Tibial artery (tissue), 4 donors: ENCODE results near the gene WDFY1.

Experiments used
- DNase-seq, 2 donors: peaks; one replicate each; pipeline ENCODE4 v3.0.0-alpha.2; 2019
- H3K27ac ChIP-seq, 2 donors: fragments of 200-600 bp; sonication (generic) in 1 of 2; 1 replicate in 1 of 2; 2 replicates in 1 of 2; pipeline ENCODE4 v1.5.1; 2018 to 2019; ENCODE audit warnings: mild to moderate bottlenecking in 1 of 2
- H3K27me3 ChIP-seq, 2 donors: fragments of 200-600 bp; sonication (generic) in 1 of 2; one replicate each; pipeline versions ENCODE4 v1.5.1 to v1.6.0; 2016 to 2019
- H3K36me3 ChIP-seq, 3 donors: fragments of 200-600 bp; sonication (generic) in 2 of 3; one replicate each; pipeline ENCODE4 v1.5.1; 2016 to 2019; ENCODE audit warnings: mild to moderate bottlenecking in 2 of 3
- H3K4me1 ChIP-seq, 4 donors: fragments of 200-600 bp; sonication (generic) in 2 of 4; 1 replicate in 3 of 4; 2 replicates in 1 of 4; pipeline ENCODE4 v1.5.1; 2016 to 2019
- H3K4me3 ChIP-seq, 2 donors: fragments of 200-600 bp; sonication (generic) in 1 of 2; 1 replicate in 1 of 2; 2 replicates in 1 of 2; pipeline ENCODE4 v1.5.1; 2018 to 2019; ENCODE audit warnings: mild to moderate bottlenecking in 2 of 2
- H3K9me3 ChIP-seq, 3 donors: fragments of 200-600 bp; sonication (generic) in 1 of 3; one replicate each; pipeline ENCODE4 v1.5.1; 2016 to 2019
- intact Hi-C: fragments of 100-400 bp; cut with DNase I; formaldehyde crosslinking; loops from one replicate; pipeline ENCODE4 v1.15.0; 2023; ENCODE audit warnings: low total_unique reads
- TF ChIP-seq, protein P1 (sequence below), 2 experiments: fragments of 200-600 bp in 1 of 2; fragments of 450-650 bp in 1 of 2; IDR thresholded peaks; one replicate each; pipeline ENCODE4 v1.5.1; 2017 to 2019; ENCODE audit warnings: antibody characterized with exemption in 2 of 2, mild to moderate bottlenecking in 1 of 2, moderate library complexity in 1 of 2

Gene WDFY1

GRCh38 chr2:223928113-223929006 lies 16.8 kb downstream of the WDFY1 start:
- Histone ChIP-seq H3K27me3 (no peaks in the 10 kb centered on the region), H3K36me3 (no peaks in the 10 kb centered on the region), H3K4me3 (no peak overlapping the region), H3K27ac (no peak overlapping the region), H3K4me1 (peaks cover 0 to 48% (median 7%) of the 10 kb centered on the region in 4 donors), H3K9me3 (peaks cover 0 to 7% (median 0%) of the 10 kb centered on the region in 3 donors)
- intact Hi-C loops = no loop called here
- TF ChIP-seq, protein P1, sequence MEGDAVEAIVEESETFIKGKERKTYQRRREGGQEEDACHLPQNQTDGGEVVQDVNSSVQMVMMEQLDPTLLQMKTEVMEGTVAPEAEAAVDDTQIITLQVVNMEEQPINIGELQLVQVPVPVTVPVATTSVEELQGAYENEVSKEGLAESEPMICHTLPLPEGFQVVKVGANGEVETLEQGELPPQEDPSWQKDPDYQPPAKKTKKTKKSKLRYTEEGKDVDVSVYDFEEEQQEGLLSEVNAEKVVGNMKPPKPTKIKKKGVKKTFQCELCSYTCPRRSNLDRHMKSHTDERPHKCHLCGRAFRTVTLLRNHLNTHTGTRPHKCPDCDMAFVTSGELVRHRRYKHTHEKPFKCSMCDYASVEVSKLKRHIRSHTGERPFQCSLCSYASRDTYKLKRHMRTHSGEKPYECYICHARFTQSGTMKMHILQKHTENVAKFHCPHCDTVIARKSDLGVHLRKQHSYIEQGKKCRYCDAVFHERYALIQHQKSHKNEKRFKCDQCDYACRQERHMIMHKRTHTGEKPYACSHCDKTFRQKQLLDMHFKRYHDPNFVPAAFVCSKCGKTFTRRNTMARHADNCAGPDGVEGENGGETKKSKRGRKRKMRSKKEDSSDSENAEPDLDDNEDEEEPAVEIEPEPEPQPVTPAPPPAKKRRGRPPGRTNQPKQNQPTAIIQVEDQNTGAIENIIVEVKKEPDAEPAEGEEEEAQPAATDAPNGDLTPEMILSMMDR (IDR thresholded peaks at IDR 0.05) = no peak
- DNase-seq = no peak

DNA sequence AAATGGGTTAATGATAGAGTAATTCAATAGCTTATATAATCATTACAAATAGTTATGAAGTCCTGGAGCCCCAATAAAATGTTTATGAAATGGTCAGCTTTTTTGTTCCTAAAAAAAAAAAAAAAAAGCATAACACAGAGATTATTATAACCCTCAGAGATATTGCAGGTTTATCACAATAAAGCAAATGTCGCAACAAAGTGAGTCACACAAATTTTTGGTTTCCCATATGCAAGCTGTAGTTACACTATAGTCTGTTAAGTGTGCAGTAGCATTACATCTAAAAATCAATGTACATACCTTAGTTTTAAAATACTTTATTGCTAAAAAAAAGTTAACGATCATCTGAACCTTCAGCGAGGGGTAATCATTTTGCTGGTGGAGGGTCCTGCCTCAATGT lies 20.0 kb downstream of the WDFY1 start:
- H3K4me1 ChIP-seq = peaks cover 0 to 25% (median 0%) of the 10 kb centered on the region in 4 donors
- H3K36me3 ChIP-seq = no peaks in the 10 kb centered on the region
- DNase-seq = no peak
- no peak overlapping the region for H3K4me3 ChIP-seq
- intact Hi-C loops = no loop called here
- no peaks in the 10 kb centered on the region for H3K27me3 ChIP-seq
- no peak overlapping the region for H3K27ac ChIP-seq
- H3K9me3 ChIP-seq = peaks cover 0 to 7% (median 0%) of the 10 kb centered on the region in 3 donors
- TF ChIP-seq, protein P1 (IDR thresholded peaks at IDR 0.05) = no peak

- H3K27me3 ChIP-seq = no peaks in the 10 kb centered on the region
- H3K9me3 ChIP-seq = peaks cover 0 to 7% (median 0%) of the 10 kb centered on the region in 3 donors
- no peaks in the 10 kb centered on the region for H3K36me3 ChIP-seq
- TF ChIP-seq, protein P1 (IDR thresholded peaks at IDR 0.05) = no peak
- no peak overlapping the region for H3K4me3 ChIP-seq
- H3K4me1 ChIP-seq = peaks cover 0 to 21% (median 0%) of the 10 kb centered on the region in 4 donors
- intact Hi-C loops = no loop called here
- H3K27ac ChIP-seq = no peak overlapping the region
- DNase-seq = no peak
Observed at GRCh38 chr2:223923976-223924375, 21.2 kb downstream of the WDFY1 start.

DNA sequence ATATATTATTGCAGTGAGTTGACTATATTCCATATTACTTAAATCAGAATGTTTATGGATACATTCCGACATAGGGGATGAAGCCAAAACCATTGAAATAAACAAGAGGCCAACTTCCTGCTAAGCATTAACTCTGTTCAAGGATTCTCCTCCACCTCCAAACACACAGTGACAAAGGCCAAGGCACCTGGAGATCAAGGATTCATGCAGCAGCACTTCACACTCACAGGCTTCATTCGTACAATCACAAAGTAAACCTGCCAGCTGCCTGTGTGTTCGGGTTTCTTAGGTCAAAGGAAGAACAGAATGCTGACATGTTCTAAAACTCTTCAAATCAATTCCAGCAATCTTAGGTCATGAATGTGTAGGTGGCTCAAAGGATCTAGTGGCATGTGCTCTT lies 22.8 kb downstream of the WDFY1 start:
- intact Hi-C loops = no loop called here
- TF ChIP-seq, protein P1 (IDR thresholded peaks at IDR 0.05) = no peak
- no peaks in the 10 kb centered on the region for H3K27me3 ChIP-seq
- no peak for DNase-seq
- H3K9me3 ChIP-seq = peaks cover 0 to 7% (median 0%) of the 10 kb centered on the region in 3 donors
- no peak overlapping the region for H3K27ac ChIP-seq
- peaks cover 0 to 26% (median 0%) of the 10 kb centered on the region in 4 donors for H3K4me1 ChIP-seq
- no peak overlapping the region for H3K4me3 ChIP-seq
- H3K36me3 ChIP-seq = peaks cover 4 to 5% (median 5%) of the 10 kb centered on the region in 3 donors

DNA sequence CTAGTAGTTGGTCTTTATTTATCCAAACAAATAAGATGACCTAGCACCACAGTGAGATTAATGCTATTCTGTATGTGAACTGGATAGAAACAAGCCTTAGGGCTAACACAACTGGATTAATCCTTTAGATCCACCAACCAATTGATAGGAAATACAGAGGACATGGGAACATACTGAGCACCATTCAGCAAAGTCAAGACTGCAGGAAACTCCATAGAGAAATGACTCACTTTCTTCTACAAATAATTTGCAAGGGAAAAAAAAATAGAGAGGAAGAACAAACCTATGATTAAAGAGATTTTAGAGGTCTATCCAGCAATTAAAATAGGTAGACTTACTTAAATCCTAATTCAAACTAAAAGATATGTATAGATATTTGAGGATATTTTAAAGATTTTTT lies 23.9 kb downstream of the WDFY1 start:
- TF ChIP-seq, protein P1 (IDR thresholded peaks at IDR 0.05) = no peak
- H3K36me3 ChIP-seq = peaks cover 15 to 16% (median 15%) of the 10 kb centered on the region in 3 donors
- DNase-seq = no peak
- H3K27me3 ChIP-seq = no peaks in the 10 kb centered on the region
- intact Hi-C loops = no loop called here
- peaks cover 0 to 26% (median 0%) of the 10 kb centered on the region in 4 donors for H3K4me1 ChIP-seq
- H3K27ac ChIP-seq = no peak overlapping the region
- no peak overlapping the region for H3K4me3 ChIP-seq
- H3K9me3 ChIP-seq = peaks cover 0 to 3% (median 0%) of the 10 kb centered on the region in 3 donors
